Astrocyte of the spinal cord (primary cell): ENCODE data around the gene COA3.
"Not testable (repeated sequence)": the region's sequence is repeated elsewhere in the genome, so short reads cannot be mapped to it uniquely, and the experiment has no call there.

Source experiments
- DNase-seq: peaks from one replicate; pipeline ENCODE4 v3.0.0; 2011; ENCODE audit warnings: low read depth, low spot score
- H3K4me3 ChIP-seq: 2 replicates; pipeline ENCODE4 v1.5.1; 2011; ENCODE audit warnings: low read depth, mild to moderate bottlenecking, low read length, moderate library complexity
- CTCF ChIP-seq: IDR thresholded peaks from 2 replicates; pipeline ENCODE4 v1.5.1; 2012; ENCODE audit warnings: low read depth, mild to moderate bottlenecking, low read length, inconsistent platforms
- in situ Hi-C: cut with HindIII; loops from 2 replicates; pipeline ENCODE4 v1.10.0; 2017; ENCODE audit warnings: low sequenced_read_pairs

Gene COA3

GRCh38 chr17:42773290-42774035 lies 25.0 kb downstream of the COA3 start, which contains the start of gene VPS25:
Gene VPS25, plus strand, starts transcription at chr17:42773449. Its CDS starts 27 bp downstream, at chr17:42773476.
- in situ Hi-C loops = no loop called here
- H3K4me3 ChIP-seq = peak within 1 kb of the TSS; percentile 83
- TF ChIP-seq CTCF = peak; percentile 31
- peak; percentile 86 for DNase-seq

- H3K4me3 ChIP-seq = peak overlapping the region; percentile 83
- DNase-seq = no peak
- in situ Hi-C loops = no loop called here
- no peak for TF ChIP-seq CTCF
Measured at GRCh38 chr17:42772945-42773289, 25.6 kb downstream of the COA3 start.

GRCh38 chr17:42769964-42770363 lies 28.5 kb downstream of the COA3 start:
- H3K4me3 ChIP-seq, in situ Hi-C loops, DNase-seq: not testable (repeated sequence)

GRCh38 chr17:42768006-42768405 lies 30.5 kb downstream of the COA3 start:
- in situ Hi-C loops, DNase-seq, H3K4me3 ChIP-seq: not testable (repeated sequence)

- no peak overlapping the region for H3K4me3 ChIP-seq
- in situ Hi-C loops = no loop called here
- TF ChIP-seq CTCF = no peak
- no peak for DNase-seq
Measured at GRCh38 chr17:42767512-42767911, 31.0 kb downstream of the COA3 start.

GRCh38 chr17:42766124-42766523 lies 32.4 kb downstream of the COA3 start:
- H3K4me3 ChIP-seq = no peak overlapping the region
- in situ Hi-C loops = no loop called here
- TF ChIP-seq CTCF = no peak
- no peak for DNase-seq

GRCh38 chr17:42761638-42762037 lies 36.9 kb downstream of the COA3 start:
- TF ChIP-seq CTCF = no peak
- DNase-seq = no peak
- H3K4me3 ChIP-seq = peak overlapping the region; percentile 28
- in situ Hi-C loops = no loop called here
